Ramos (cell line): ENCODE results near the gene LANCL2.
"Not testable (repeated sequence)": the region's sequence is repeated elsewhere in the genome, so short reads cannot be mapped to it uniquely, and the experiment has no call there.

ENCODE experiments used
- in situ Hi-C: fragments of 300-500 bp; cut with MboI; formaldehyde crosslinking; loops from one replicate; pipeline ENCODE4 v1.14.3; 2022; ENCODE audit warnings: low sequenced_read_pairs; ENCODE audit not compliant: unreplicated experiment

LANCL2 gene

DNA sequence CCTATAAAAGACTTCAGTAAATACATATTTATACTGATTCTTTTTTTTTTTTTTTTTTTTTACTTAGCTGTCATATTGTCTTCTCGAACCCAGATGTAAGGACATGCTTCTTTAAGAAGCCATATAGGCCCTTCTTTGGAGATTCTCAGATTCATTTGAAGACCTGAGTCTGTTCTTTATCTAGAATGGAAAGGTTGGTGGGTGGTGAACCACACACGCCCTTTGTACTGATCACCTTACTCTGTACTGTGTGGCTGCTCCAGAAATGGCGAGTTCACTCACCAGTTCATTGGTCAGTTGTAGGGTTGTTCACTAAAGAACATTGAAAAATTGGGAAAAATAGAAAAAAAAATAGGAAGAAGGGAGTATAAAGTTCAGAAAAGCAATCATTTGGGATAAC lies 32.5 kb downstream of the LANCL2 start:
- in situ Hi-C loops = no loop called here

DNA sequence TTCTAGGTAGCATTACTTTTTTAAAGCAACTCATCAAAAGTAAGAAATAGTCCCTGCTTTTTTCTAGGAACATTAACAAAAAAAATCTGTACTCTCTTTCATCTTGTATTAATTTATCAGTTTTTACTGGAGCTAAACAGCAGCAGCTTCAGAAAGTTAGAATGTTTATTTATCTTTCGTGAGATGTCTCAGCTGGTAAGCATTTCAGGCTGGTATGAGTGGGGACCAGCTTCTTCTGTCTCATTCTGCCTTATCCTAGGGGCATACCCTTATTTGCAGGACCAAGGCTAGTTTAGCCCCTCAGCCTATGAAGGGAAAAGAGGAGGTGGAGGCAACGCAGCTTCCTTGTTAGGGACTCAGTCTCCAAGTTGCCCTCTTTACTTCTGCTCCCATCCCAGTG lies 35.1 kb downstream of the LANCL2 start:
- in situ Hi-C loops = no loop called here

DNA sequence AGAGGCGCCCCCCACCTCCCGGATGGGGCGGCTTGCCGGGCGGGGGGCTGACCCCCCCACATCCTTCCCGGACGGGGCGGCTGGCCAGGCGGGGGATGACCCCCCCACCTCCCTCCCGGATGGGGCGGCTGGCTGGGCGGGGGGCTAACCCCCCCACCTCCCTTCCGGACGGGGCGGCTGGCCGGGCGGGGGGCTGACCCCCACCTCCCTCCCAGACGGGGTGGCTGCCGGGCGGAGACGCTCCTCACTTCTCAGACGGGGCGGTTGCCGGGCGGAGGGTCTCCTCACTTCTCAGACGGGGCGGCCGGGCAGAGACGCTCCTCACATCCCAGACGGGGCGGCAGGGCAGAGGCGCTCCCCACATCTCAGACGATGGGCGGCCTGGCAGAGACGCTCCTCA lies 37.4 kb downstream of the LANCL2 start:
- in situ Hi-C loops = not testable (repeated sequence)

DNA sequence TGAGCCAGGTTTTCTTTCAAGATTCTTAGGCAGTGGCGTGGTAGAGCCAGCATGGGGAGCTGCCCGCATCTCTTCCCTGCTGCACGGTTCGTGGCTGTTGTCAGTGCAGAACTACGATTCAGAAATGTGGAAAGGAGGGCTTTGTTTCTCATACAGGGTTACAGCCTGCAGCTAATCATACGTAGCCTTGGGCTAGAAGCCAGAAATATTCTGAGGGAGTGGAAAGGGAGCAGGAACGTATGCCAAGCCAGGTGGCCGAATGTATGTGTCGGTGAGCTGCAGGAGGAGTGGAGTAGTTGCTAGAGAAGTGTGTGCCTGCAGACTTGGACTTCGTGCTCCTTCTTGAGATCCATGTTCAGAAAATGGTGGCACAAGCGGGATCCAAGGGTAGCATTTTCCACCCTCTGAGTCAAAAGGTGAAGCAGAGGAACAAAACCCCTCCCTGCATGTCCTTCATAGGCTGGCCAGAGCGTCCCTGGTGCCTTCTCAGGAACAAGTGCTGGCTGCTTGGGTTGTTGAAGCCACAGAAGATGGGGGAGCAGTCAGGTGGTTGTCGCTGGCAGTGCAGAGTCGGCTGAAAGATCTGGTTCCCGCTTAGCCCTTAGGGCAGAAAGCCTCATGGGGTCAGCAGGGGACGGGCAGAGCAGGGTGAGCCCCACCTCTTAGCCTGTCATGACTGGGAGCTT lies 40.9 kb downstream of the LANCL2 start:
- in situ Hi-C loops = no loop called here

DNA sequence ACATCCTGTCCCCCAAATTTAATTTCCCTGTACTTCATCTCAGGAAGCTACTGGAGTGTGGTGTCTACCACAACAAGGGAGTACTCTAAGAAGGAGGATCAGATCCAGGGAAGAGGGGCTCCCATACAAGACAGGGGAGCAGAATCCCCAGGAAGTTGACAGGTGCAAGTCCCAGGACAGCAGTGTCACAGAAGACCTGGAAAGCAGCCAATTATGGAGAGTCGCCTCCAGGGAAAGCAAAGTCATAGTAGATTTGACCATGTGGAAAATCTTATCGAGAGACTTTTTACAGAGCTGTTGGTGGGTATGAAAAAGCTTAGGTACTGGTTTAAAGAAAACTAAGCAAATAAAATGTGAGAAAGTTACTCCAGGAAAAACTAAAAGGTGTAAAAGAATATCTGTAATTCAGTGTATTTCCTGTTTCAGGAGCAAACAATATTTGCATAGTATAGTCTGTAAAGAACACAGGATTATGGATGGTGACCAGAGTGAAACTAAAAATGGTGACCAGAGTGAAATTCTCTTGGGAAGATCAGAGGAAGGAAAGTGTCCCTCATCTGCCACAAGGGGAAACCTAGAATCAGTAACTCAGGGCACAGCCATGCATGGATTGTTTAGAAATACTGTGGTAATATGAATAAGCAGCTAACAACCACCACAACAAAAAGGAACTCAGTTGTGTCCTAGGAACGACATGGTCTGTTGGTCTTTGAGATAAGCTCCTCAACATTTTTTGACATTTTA lies 44.5 kb downstream of the LANCL2 start:
- in situ Hi-C loops = loop anchor here (10.0 kb wide), 1 partner anchor 135 kb away; no protein-coding TSS in a partner anchor

DNA sequence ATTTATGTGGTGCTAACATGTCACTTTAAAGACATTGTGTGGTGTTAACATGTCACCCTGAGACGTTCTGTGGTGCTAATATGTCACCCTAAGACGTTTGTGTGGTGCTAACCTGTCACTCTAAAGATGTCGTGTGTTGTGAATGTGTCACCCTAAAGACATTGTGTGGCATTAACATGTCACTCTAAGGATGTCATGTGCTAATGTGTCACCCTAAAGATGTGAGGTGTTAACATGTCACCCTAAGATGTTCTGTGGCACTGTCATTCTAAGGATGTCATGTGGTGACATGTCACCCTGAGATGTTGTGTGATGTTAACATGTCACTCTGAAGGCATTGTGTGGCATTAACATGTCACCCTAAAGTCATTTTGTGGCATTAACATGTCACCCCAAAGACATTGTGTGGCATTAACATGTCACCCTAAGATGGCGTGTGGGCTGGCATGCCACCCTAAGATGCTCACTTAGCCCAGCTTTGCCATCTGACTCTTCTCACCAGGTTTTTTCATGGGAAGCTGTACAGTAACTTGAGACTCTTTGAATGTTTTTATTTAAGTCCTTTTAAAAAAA lies 45.6 kb downstream of the LANCL2 start:
- in situ Hi-C loops = loop anchor here (10.0 kb wide), 1 partner anchor 136 kb away; no protein-coding TSS in a partner anchor

DNA sequence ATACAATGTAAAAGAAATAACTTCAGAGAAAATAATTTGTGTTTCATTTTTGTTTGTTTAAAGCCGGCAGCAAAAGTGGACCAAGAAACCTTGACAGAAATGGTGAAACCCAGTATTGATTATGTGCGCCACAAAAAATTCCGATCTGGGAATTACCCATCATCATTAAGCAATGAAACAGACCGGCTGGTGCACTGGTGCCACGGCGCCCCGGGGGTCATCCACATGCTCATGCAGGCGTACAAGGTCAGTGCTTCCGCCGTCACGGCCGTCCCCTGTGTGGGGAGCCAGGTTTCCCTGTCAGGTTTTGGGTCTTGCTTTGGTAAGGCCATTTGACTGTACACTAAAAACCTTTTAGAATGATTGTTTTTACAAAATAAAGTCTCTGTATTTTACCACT lies 46.7 kb downstream of the LANCL2 start:
- in situ Hi-C loops = loop anchor here (10.0 kb wide), 1 partner anchor 137 kb away; no protein-coding TSS in a partner anchor

DNA sequence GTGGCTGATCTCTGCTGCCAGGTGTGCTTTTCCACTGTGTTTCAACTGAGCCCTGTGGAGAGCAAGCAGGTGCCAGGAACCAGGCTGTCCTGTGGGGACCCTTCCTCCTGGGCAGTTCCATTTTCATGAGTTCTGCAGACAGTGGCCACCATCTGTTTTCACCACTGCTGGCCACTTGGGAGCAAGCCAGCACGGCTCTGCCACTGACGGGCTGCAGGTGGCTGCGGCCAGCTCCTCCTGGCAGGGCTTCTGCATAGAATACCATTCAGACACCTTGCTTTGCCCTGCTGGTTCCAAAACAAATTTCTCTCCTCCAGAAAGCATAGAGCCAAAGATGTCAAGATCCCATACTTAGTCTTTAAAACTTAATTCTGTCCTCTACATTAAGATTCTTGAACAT lies 48.3 kb downstream of the LANCL2 start:
- in situ Hi-C loops = loop anchor here (10.0 kb wide), 1 partner anchor 139 kb away; no protein-coding TSS in a partner anchor

DNA sequence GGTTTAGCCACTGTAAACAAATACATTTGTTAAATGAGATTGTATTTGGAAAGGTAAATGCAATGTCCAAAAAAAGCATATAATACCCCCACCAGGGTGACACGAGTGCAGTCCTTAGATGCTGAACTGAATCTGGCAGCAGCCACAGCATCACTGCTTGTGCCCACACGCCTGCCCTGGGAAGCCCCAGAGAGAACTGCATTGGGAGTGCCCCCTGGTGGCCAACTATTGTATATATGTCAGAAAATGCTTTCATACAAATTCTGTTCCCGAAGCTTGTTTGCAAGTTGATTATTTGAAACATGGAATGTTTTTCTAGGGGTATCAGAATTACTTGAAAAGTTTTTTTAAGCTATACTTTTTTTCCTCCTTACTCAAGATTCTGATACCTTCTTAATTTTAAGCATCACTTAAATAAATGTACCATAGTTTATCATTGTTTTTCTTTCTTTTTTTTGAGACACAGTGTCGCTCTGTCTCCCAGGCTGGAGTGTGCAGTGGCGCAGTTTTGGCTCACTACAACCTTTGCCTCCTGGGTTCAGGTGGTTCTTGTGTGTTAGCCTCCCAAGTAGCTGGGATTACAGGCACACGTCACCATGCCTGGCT lies 50.1 kb downstream of the LANCL2 start:
- in situ Hi-C loops = loop anchor here (10.0 kb wide), 1 partner anchor 140 kb away; no protein-coding TSS in a partner anchor

DNA sequence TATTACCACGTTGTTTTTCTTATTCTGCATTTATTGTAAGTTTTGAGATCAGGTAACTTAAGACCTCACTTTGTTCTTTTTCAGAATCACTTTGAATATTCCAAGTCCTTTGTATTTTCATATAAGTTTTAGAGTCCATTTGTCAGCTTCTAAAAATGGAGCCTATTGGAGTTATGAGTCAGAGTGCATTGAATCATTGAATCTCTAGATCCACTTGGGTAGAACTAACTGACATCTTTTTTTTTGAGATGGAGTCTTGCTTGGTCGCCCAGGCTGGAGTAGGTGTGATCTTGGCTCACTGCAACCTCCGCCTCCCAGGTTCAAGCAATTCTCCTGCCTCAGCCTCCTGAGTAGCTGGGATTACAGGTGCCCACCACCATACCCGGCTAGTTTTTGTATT lies 52.3 kb downstream of the LANCL2 start:
- in situ Hi-C loops = loop anchor here (10.0 kb wide), 1 partner anchor 143 kb away; no protein-coding TSS in a partner anchor

DNA sequence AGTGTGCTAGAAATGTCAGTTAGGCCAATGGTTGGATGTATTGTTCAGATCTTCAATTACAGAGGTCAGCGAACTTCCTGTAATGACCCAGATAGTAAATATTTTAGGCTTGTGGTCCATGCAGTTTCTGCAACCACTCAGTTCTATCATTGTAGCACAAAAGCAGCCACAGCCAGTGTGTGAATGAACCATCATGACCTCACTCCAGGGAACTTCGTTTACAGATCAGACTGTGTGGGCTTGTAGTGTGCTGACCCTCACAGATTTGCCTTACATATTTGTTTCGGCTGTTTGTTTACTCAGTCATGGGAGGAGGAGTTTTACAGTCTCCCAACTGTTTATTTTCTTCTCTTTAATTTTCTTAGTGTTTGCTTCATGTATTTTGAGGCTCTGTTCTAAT lies 55.4 kb downstream of the LANCL2 start:
- in situ Hi-C loops = no loop called here

DNA sequence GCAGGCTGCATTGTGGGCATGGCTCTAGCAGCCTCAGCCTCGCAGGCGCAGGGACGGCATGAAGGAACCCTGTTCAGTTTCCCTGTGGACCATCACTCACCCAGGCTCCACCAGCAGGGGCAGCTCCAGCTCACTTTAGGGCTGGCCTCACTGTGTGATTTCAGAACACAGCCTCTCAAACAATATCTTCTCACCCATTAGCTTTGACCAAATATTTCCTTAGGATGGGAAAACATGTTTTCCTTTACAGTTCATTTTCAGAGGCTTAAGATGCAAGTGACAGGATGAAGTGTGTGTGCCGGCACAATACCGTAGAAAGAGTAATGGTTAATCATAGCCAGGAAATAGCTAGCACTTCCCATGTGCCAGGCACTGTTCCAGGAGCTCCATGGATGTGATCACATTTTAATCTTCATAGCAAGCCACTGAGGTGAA lies 58.2 kb downstream of the LANCL2 start:
- in situ Hi-C loops = no loop called here

DNA sequence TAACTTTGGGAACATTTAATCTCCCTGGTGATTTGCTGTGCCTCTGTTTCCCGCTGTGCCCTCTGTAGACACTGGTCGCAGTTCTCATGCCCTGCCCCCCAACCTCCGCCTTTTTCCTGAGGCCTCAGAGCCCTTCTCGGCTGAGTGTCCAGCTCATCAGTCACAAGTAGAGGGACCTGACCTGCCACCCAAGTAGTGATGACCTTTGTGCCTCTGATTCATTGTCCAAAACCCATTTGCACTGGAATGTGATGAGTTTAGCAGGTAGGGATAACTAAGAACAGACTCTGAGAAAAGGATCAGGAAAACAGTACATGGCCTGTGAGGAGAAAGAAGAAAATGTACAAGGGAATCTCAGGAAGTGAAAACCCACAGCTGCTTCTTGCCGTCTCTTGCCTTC lies 58.8 kb downstream of the LANCL2 start:
- in situ Hi-C loops = no loop called here

DNA sequence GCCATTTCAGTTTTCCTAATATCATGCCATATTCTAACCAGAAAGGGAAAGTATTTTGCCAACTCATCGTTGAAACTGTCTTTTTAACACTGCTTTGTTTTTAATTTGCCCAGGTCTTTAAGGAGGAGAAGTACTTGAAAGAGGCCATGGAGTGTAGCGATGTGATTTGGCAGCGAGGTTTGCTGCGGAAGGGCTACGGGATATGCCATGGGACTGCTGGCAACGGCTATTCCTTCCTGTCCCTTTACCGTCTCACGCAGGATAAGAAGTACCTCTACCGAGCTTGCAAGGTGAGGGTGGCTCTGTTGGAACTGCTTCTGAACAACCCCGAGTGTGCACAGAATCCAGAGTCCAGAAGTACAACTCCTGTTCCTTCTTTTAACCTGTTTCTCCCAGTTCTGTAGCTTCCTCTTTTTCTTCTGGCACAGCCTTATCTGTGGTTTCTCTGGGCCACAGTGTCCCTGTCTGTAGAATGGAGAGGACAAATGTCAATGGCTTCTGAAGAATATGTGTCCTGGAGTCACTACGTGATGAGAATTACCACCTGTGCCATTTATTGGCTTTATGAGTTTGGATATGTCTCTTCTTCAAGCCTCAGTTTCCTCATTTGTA lies 60.1 kb downstream of the LANCL2 start:
- in situ Hi-C loops = no loop called here

DNA sequence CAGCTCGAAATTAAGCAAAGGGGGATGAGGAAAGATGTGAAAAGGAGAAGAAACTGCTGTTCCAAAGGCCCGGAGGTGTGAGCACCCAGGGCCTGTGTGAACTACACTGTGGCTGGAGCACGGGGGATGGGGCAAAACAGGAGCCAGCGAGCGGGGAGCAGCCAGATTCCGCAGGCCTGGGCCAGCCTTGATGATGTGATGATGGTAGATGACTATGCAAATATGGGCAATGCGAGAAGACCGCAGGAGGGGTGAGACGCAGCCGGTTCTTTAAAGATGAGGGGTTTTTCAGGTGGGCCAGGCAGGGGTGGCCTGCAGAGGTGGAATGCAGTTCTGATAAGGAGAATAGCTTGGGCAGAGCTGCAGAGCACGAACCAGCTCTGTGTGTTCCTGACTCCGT lies 61.5 kb downstream of the LANCL2 start:
- in situ Hi-C loops = no loop called here

DNA sequence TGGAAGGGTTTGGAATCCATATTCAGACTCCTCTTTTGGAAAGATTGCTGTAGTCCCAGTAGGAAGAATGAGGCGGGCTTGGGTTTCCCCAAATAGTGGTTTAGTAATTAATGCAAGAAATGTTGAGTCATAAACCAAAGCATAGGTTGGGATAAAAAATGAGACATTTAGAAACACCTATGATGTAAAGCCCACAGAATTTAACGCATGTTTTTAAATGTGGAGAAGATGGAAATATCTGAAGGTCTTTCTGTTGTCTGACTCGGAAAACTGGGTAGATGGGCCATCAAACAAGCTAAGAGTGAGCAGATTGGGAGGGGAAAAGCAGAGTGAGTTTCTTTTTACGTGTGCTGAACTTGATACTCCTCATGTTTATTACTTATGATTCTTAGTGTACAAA lies 62.2 kb downstream of the LANCL2 start:
- in situ Hi-C loops = no loop called here

DNA sequence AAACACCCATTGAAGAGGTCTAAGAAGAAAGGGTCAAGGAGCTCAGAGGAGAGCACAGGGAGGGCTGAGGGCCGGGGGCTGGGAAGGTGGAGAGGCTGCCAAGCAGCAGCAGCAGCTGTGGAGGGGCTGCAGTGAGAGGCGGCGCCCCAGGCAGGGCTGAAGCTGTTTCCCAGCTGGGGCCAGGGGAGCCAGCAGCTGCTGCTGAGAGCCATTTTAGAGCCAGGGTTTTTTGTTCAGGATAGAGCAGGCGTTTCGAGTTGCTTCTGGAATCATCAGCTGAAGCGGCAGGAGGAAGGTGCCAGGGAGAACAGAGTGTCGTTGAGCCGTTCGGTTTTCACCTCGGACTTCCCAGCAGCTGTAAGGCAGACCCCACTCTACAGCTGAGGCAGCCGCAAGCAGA lies 62.7 kb downstream of the LANCL2 start:
- in situ Hi-C loops = no loop called here

DNA sequence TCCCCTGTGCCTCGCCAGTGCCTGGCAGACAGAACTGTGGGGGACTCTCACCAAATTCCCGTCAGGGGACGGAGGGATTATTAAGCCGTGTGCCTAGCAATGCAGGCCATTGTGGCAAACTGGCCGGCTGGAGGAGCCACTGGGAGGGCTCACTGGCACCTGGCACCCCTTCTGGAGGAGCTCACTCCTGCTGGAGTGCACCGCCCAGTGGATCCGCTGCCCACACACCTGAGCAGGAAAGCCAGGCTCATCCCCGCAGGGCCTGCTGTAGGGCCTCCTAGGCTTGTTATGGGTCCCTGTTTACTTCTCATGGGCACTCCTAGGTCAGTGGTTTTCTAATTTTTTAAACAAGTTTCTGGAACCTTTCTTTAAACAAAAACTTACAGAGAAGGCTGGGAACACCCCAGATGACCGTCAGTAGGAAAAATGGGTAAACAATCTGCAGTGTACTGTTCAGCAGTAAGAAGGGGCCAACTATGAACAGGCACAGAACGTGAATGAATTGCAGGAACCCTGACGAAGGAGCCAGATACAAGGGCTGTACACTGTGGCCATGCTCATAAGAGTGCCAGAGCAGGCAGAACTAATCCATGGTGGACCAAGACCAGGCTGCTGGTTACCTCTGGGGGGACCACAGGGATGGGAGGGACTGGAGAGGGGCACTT lies 64.8 kb downstream of the LANCL2 start:
- in situ Hi-C loops = no loop called here

DNA sequence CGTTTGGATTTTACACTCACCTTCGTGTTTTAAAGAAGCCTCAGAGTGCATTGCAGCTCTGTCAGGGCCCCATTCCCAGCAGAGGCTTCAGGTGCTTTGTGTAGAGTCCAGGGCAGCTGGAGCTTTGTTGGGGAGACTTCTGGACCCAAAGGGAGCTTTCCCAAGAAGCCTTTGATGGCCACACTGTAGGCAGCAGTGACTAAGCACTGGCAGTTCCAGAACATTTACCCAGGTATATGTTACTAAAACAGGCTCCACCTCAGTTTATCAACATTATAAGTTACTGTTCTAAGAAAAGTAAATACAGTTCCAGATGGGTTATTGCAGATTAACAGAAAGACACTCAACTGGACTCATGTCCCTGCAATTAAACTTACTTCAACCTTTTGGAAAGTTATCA lies 66.8 kb downstream of the LANCL2 start:
- in situ Hi-C loops = no loop called here

DNA sequence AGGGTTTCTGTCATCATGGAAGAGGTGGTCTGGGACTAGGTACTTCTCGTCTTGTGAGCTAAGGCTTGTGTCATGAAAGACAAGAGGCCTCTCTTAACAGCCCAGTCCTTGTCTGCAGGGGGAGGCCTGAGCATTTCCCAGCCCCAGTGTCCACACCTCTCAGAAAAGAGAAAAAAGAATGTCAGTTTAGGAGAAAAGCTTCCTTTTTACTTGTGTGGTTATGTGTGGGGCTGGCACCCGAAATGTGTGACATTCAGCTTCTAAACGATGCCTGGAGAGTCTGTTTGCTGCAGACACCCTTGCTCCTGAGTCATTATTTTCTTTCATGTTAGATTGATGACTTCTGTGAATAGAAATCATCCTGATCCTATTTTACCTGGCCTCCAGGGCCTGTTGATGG lies 67.4 kb downstream of the LANCL2 start:
- in situ Hi-C loops = no loop called here
